GM18498 (cell line): ENCODE data around the gene FAM83F.

Experiments used
- ATAC-seq: cut with Tn5 transposase; IDR thresholded peaks from one replicate; pipeline ENCODE4 v1.9.1; 2021; ENCODE audit warnings: mild to moderate bottlenecking, moderate library complexity; ENCODE audit not compliant: unreplicated experiment

The FAM83F gene

DNA sequence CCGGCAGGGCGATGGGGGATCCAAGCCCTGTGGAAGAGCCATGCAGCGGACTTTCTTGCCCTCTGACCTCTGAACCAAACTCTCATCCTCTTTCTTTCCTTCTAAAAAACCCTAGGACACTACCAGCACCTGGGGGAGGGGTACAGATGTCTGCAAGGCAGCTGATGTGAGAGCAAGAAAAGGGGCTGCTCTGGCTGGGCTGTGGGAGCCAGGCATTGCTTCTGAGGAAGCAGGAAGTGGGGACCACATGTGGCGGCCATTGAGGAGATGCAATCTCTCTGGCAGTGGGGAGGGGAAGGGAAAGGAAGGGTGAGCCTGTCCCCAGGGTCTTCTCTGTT lies 36.0 kb downstream of the FAM83F start:
- ATAC-seq: no peak

- no peak for ATAC-seq
Observed at GRCh38 chr22:40031766-40032470, 37.2 kb downstream of the FAM83F start.

DNA sequence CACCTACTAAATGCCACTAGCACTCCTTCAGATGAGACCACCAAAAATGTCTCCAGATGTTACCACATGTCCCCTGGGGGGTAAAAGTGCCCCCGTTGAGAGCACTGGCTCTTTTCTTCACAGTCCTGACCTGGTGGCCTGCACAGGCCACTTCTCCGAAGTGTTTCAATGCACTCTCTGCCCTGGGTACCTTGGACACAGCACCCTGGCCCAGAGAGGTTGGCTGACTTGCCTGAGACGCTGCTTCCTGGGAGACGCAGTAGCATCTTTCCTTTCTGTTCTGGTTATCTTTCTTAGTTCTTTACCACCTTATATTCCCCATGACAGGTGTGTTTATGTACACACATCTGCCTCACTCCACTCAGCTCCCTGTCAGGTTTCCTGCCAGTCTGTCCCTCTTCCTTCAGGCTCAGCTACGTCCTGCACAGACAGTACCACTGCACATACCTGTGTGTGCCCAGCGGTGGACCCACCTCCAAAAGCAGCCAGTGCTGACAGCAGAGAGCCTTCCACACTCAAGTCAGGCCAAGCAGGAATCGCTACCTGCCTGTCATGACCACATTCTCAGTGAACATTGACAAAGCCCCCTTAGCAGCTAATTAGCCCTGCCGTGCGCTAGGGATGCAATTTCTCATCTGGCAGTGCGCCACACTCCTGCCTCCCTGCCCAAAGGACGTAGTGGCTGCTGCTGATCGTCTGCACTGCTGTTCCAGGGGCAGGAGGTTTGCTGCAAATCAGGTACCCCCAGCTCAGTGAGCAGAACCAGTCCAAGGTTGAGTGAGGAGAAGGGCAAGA lies 39.0 kb downstream of the FAM83F start:
- ATAC-seq: no peak

DNA sequence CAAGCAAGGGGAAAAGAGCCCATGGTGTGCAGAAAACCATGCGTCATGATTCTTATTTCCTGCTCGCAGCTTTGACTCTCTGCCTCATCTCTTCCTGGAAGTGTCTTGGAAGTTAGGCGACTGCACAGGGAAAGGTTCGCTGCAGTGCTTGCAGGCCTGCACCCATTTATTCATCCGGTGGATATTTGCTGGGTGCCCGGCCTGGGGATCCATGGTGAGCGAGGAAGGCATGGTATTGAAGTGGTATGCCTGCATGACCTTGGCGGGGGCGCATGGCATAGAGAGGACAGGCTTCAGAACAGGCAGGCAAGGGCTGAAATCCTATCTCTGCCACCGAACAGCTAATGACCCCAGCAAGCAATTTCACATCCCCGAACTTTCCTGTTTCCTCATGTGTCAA lies 40.6 kb downstream of the FAM83F start:
- no peak for ATAC-seq

DNA sequence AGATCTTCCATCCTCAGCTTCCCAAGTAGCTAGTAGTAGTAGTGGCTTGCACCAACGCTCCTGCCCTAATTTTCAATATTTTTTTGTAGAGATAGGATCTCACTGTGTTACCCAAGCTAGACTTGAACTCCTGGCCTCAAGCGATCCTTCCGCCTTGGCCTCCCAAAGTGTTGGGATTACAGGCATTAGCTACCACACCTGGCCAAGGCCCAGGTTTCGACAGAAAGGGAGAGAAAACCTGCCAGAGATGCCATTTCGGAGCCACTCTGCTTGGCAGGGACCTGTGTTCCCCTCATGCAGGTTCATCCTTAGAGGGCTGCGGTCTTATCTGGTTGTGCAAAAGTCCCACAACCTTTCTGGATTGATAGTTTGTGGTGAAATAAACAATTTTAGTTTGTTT lies 41.4 kb downstream of the FAM83F start:
- ATAC-seq: no peak

GRCh38 chr22:40036591-40037225 lies 42.0 kb downstream of the FAM83F start:
- no peak for ATAC-seq

DNA sequence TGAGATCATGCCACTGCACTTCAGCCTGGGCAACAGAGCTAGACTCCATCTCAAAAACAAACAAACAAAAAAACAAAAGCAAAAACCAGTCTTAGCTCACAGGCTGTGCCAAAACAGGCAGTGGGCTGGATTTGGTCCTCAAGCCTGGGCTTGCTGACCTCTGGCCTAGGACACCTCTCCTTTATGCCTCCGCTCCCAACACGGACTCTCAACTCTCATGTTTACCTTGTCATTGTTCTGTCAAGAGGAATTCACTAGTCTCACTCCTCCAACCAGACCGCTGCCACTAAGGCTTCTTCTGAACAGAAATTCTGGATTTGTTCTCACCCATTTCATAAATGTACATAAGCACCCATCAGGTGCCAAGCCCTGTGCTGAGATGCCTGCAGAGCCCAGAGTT lies 42.6 kb downstream of the FAM83F start:
- no peak for ATAC-seq

DNA sequence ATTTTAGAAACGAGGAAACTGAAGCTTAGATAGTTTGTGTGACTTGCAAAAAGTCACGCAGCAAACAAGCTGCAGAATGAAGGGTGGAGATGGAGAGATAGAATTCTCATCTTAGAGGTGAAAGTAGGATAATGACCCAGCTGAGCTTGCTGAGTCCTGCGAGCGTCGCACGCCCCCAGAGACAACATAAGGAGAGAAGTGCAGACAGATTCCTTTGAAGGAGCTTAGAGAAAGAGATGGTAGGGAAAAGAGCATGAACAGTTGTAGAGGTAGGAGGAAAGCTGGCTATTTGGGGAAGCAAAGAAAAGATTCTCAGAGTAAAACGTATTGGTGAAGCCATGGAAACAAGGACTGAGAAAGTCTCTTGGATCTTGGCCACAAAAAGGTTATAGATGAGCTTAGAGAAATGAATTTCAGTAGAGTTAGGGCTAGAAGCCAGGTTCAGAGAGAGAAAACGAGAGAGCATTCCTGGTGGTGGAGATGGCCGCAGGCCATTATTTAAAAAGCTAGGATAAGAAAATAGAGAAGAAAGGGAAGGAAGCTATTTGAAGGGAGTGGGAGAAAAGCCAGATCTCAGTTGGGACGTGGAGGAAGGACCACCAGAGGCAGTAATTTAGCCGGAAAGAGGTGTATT lies 44.8 kb downstream of the FAM83F start:
- ATAC-seq: no peak

DNA sequence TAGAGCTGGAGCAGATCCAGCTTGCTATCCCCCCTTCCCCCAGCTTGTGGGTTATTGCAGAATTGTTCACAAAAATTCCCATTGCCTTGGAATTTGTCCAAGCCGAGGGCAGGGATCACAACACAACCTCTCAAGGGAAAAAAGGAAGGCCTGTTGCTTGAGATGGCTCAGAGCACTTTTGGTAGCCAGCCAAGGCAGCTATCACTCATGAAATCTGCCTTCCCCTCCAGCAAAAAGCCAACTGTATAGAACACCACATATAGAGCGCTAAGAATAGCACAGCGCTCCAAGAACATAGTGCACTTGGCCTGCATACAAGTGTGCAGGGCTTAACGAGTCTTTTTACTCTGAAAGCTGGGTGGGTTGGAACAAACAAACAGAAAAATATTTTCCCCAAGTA lies 46.2 kb downstream of the FAM83F start:
- ATAC-seq: no peak

GRCh38 chr22:40041366-40042137 lies 46.8 kb downstream of the FAM83F start:
- no peak for ATAC-seq

- no peak for ATAC-seq
Observed at GRCh38 chr22:40042312-40042711, 47.6 kb downstream of the FAM83F start.

GRCh38 chr22:40043081-40043480 lies 48.3 kb downstream of the FAM83F start:
- ATAC-seq: no peak

- ATAC-seq: no peak
Observed at GRCh38 chr22:40043793-40044101, 49.0 kb downstream of the FAM83F start.

DNA sequence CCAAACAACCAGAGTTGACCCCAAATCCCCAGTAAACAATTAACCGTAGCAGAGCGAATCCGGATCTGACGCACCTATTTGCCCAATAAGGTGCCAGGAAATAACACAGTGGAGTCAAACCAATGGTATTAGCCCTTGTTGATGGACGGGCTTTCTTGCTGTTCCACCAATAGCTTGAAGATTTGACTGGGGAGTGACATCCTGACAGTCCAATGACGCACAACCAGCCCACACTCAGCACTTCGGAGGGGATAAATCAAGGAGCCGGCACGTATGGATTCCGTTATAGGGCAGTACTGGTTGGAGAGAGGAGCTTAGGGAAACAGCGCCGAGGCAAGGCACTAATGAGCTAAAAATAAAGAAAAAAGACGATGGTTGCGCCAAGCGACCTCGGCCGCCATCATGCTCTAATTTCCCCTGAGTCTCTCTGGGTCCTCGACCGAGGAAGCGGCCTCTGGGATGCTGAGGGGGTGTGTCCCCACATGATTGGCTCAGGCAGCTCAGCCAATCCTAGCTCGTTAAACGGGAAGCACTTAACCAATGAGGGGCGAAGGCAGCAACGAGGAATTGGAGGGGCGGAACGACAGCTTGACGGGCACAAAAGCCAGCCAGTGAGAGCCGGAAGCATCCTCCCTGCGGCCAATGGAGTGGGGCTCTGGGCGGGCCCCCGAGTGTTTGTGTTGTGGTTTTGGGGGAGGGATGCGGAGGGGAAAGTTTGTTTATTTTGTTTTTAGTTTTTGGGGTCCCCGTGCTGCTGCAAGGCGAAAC lies 49.5 kb downstream of the FAM83F start:
- peak; percentile 79 for ATAC-seq

- ATAC-seq: peak; percentile 25
Observed at GRCh38 chr22:40044870-40045834, 50.4 kb downstream of the FAM83F start.

DNA sequence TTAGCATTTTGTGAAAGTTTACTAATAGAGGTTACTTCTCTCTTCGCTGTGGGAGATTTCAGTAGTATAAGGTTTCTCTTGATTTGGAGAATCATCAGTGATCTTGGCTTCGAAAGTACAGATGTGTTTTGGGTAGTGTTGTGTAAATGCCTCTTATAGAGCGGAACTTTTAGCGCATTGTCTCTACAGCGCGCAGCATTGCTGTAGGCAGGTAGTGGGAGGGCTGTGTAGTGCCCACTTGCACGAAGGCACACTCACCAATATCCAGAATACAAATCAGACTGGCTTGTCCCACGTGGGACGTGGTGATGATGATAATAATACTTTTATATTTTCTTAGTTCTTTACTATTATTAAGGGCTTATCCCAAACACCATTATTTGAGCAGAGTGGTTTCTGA lies 51.4 kb downstream of the FAM83F start:
- no peak for ATAC-seq

DNA sequence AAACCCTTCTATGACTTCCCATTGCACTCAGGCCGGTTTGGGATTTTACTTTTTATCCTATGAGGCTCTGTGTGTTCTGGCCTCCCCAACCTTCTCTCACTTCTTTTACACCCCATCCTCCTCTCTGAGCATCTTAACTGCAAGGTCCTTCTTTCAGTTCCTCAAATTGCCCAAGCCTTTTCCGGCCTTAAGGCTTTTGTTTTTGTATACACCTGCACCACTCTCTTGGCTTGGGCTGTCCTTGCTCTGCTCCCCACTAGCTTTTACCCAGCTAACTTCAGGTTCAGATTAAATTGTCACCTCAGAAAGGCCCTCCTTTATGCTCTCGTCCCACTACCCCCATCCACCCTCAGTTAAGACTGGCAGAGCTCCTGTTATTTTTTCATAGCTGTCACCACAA lies 55.5 kb downstream of the FAM83F start:
- ATAC-seq: peak; percentile 86

DNA sequence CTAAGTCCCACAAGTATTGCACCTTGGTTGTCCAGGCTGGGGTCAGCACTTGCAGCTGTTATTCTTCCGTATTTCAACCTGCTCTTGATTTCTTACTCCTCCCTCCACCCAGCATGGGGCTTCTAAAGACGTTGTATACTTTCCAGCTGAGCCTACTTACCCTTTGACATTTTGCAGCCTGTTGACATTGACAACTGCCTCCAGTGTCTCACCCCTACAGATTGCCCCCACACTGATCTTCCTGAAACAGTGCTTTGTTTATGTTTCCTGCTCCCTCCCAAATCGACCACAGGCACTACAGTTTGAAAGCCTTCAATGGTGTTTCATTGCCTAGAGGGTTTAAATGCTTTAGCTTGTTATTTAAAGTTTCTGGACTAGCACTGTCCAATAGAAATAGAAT lies 56.6 kb downstream of the FAM83F start:
- ATAC-seq: no peak

DNA sequence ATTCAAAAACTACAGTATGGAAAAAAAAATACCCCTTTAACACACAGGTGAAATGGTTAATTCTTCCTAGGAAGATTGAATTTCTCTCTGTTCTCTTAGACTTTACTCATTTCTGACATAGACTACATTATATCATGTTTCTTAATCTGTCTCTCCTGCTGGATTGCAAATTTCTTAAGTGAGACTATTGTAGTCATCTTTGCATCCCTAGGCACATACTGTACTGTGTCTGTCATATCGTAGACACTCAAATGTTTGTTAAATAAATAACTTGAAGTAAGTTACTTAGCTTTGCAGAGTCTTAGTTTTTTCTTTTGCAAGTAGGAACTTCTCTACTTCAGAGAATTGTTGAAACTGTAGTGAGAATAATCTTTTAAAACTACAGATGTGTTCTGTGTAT lies 58.7 kb downstream of the FAM83F start:
- no peak for ATAC-seq
